HG03469 (cell line): ENCODE results near the gene GJC2.
"Not testable (repeated sequence)": the region's sequence is repeated elsewhere in the genome, so short reads cannot be mapped to it uniquely, and the experiment has no call there.

ENCODE experiments used
- ATAC-seq: cut with Tn5 transposase; IDR thresholded peaks from one replicate; pipeline ENCODE4 v1.9.1; 2021; ENCODE audit warnings: mild to moderate bottlenecking, moderate library complexity, moderate number of reproducible peaks; ENCODE audit not compliant: unreplicated experiment

Gene GJC2

DNA sequence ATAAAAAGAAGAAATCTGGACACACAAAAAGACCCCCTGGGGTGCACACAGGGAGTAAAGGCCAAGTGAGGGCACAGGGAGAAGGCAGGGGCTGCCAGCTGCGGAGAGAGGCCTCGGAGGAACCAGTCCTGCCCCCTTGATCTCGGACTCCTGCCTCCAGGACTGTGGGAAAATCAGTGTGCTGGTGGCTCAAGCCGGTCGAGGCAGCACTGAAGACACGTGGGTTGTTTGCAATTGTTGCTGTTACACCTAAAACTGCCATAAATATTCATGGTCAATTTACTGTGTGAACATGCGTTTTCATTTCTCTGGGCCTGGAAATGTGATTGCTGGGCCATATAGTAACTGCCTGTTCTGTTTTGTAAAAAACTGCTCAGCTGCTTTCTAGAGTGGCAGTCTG, 34.4 kb downstream of the GJC2 start:
- ATAC-seq = no peak

DNA sequence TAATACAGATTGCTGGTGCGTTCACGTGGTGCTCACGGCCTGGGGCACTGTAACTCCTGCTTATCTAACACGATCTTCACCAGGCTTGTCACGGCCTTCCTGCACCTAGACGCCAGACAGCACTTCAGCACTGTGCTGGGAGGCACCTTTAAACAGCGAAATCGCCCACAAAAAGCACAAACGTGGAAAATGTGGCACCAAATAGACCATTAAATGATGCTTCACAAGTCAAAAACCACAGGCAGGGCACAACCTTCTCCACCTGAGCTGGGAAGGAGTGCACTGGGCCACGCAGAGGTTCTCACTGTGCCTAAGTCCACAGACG, 35.9 kb downstream of the GJC2 start:
- no peak for ATAC-seq

GRCh38 chr1:228188249-228188648, 38.5 kb downstream of the GJC2 start:
- not testable (repeated sequence) for ATAC-seq

DNA sequence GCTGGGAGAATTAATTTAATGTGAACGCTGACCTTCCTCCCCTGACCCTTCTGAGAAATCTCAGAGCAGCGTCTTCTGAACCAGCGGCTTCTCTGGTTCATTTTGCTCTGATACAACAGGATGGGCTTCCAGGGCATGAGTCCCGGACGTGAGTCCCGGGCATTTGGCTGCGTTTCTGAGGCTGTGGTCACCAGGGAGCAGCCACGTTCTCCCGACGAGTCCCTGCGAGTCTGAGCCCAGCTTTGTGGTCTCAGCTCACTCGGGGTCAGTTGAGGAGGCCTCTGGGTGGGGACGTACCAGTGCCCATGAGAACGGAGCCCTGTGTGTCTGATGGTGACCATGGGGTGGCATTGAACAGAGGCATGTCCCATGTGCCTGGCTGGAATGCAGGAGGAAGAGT, 40.5 kb downstream of the GJC2 start:
- ATAC-seq = no peak

DNA sequence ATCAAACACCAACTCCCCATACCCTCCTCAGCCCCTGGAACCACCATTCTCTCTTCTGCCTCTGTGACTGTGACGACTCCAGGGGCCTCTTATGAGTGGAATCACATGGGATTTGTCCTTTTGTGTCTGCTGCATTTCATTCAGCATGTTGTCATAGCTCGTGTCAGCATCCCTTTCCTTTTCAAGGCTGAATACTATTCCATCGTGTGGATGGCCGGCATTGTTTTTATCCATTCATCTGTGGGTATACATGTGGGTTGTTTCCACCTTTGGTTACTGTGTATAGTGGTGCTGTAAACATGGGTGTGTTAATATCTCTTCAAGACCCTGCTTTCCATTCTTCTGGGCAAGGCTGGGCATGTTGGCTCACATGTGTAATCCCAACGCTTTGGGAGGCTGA, 41.0 kb downstream of the GJC2 start:
- no peak for ATAC-seq

- ATAC-seq = no peak
Observed at GRCh38 chr1:228194436-228194835, 44.7 kb downstream of the GJC2 start.

GRCh38 chr1:228194921-228195812, 45.4 kb downstream of the GJC2 start:
- ATAC-seq = no peak

GRCh38 chr1:228197555-228198147, 47.9 kb downstream of the GJC2 start:
- ATAC-seq = no peak

DNA sequence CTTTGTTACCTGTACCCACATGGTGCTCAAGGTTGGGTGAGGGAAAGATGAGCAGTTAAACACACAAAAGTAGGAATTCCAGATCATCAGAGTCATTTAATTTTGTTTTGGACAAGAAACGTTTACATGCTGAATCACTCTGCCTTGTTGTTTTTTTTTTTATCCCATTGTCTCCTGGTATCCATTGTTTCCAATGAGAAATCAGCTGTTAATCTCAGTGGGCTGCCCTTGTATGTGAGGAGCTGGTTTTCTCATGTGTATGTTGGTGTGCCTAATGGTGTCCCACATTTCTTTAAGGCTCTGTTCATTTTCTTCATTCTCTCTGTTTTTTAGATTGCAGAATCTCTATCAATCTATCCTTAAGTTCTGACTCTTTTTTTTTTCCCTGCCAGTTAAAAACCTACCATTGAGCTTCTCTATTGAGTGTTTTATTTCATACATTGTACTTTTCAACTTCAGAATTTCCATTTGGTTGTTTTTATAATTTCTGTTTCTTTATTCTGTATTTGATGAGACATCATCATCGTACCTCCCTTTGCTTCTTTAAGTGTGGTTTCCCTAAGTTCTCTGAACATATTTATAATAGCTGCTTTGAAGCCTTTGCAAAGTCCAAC, 49.4 kb downstream of the GJC2 start:
- no peak for ATAC-seq

GRCh38 chr1:228204958-228205357, 55.2 kb downstream of the GJC2 start:
- no peak for ATAC-seq

GRCh38 chr1:228205526-228206436, 56.1 kb downstream of the GJC2 start:
- ATAC-seq = no peak

DNA sequence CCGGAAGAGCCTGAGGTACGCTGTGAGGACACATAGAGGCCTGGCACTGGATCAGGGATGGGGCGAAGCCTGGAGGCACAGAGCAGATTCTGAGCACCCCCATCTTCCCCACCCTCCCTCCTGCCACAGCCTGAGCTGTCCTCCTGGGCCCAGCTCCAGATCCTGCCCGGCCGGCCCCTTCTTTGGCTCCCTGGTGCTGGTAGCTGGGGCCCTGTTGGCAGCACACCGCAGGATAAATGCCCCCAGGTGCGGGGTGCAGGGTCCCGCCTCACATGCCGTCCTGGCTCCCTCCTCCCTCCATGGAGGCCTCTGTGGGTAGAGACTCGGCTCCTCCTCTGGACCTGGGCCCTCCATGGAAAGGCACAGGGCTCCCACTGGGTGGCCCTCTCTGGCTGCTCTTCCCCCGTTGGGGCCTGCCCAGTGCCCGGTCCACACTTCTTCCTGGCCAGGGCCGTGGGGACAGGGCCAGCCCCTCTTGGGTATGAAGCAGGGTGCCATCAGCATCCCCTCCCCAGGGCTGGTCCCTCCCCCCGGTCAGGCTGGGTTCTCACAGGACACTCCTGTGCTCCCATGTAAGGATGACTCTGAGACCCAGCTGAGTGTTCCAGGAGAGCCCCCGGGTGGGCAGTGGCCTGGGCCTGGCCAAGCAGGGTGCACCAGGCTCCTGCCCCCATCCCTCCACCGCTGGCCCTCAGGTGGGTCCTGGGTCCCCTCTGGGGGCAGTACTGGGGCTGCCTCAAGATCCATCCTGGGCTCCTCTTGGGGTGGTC, 57.0 kb downstream of the GJC2 start:
- no peak for ATAC-seq

GRCh38 chr1:228207381-228207810, 57.7 kb downstream of the GJC2 start:
- ATAC-seq = no peak

GRCh38 chr1:228207851-228208821, 58.4 kb downstream of the GJC2 start, which contains the start of gene OBSCN:
TSS of gene OBSCN (plus strand) at chr1:228208044. CDS start at chr1:228211784, 3,740 bp downstream.
- ATAC-seq = no peak

DNA sequence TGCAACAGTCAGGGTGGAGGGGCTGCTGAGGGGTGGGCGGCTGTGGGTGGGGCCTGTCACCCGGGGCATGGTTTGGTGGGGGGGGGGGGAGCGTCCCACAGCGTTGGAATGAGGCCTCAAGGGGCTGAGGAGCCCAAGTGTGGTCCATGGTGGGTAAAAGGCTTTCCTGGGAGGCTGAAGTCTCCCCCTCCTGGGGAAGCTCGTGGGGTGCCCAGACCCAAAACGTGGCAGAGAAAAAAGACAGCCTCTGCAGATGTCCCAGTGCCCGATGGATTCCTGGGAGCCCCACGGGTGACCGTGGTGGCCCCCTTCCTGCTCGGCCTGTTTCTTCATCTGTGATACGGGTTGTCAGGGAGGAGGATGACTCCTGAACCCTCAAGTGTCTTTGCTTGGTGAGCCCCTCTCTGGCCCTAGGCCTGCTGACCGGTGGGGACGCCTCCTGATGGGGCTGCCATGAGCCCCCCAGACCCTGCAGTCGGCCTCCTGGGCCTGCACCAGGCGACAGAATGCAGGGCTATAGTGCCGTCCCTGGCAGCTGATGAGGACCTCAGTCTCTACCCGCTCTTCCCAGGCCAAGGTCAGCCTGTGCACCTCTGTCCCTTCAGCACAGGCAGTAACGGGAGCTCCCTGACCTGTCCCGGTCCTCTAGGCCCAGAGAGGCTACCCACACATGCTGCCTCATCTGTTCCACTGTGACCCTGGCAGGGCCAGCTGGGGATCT, 59.3 kb downstream of the GJC2 start:
- no peak for ATAC-seq
